CD4-positive, alpha-beta T cell treated with Interleukin-17A for 1 hour (primary cell): ENCODE measurements around the gene SRCIN1.

Experiments used
- DNase-seq: peaks from one replicate; pipeline ENCODE4 v3.0.0-alpha.2; 2020

SRCIN1 gene

DNA sequence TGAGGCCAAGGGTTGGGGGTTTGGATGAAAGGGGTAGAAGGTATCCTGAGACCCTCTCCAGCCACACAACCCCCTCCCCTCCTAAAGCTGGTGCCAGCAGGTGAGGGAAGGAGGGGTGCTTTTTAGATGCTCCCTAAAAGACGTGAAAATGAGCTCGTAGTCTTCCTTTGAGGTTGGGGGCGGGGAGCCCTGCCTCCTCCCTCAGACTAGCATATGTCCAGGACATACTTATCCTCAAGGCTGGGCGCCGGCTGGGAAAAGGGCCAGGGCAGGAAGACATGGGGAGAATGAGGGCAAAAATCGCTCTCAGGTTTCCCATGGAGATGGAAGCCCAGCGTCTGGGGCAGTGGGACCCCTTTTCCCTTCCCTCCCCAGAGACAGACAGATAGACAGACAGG, 26.7 kb downstream of the SRCIN1 start:
- DNase-seq: no peak

DNA sequence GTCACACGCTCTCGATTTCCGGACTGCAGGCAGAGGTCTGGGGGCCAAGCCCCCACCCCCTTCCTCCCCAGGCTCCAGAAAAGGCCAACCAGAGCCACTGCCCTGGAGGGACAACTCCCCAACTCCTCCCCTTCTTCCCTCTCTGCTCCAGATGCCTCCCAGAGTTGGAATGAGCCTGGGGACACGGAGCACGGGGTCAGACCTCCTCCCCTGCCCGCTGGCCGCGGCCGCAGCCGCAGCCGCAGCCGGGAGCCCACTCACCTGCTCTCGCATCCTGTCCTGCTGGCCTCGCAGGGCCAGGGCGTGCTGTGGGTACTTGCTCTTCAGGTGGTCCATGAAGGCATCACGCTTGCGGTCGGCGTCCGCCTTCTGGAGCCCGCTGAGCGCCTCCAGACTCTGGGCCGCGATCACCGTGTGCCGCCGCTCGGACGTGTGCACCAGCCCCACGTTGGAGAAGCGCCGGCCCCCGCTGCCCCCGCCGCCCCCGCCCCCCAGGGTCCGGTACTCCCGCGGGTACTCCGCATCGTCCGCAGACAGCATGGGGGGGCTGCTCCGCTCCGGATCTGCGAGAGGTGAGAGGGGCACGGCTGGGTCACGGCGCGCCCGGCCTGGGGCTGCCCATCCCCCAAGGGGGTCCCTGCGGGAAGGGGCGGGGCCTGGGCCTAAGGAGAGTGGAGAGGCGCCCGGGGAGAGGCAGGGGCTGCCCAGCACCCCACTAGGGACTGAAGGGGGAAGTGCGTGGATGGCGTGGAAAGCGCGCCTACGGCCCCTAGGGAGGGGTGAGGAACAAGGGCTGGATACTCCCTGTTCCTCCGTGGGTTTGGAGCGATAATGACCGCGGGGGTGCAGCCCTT, 27.3 kb downstream of the SRCIN1 start:
- no peak for DNase-seq

DNA sequence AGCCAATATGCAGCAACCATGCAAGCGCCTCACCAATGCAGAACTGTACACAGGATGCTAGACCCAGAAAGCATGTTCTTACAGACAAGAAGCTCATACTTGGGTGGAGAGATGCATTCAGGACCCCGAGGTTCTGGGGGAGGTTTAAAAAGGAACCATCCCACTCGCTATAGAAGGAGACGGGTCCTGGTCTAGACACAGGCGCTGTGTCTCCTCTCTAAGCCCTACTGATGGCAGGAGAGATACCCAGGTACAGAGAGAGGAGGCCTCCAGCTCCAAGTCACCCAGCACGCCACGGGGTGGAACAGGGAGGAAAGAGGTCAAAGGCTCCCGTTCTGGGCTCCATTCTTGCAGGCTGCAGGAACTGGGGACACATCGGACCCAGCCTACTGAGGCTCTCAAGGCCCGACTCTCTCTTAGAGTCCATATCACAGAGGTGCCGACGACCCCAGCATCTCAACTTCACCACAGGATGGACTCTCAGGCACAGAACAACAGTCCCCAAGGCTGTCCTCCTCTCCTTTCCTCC, 28.0 kb downstream of the SRCIN1 start:
- no peak for DNase-seq

DNA sequence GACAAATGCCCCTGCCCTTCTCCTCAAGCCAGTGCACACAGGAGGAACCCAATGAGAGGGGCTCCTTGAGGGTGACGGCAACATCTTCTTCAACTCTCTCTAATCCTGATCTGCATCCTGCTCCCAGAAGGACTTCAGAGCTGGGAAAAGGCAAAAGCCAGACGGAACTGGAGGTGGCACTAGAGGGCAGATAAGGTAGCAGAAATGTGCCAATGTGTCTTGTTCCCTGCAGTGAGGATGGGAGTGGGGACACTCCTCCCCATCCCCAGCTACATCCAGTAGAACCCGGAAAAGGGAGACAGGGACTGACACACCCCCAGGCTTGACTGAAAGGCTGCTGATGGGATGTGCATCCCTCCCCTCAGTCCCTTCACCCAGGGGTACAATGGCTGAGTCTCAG, 28.5 kb downstream of the SRCIN1 start:
- DNase-seq: no peak

DNA sequence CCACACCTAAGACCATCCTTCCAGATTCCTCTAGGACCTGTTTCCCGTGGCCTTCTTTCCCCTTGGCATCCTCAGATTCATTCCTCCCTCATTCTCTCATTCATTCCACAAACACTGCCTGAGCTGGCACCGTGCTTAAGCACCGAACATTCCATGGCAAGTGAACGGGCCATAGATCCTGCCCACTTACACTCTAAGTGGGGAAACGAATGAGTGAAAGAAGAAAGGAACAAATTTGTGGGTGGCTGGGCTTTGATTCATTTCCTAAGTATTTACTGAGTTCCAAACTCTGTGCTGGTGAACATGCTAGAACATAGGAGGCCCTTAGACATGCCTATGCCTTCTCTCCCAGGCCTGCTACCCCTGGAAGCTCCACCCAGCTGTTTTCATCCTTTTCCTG, 30.0 kb downstream of the SRCIN1 start:
- no peak for DNase-seq

DNA sequence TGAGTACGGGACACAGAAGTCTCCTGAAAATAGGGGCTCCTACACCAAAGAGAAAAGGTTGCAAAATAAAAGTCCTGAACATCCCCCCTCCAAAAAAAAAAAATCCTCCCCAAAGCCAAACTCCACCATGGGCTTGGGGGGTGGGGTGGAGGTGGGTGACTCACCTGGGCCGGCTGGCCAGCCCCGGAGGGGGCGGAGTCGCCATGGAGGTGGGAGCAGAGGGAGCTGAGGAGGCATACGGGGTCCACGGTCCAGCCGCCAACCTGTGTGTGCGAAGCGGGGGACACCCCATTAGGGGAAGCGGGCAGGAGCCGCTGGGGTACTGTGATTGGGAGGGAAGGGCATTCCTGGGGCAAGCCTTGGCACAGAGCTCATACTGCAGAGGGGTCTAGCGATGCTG, 31.0 kb downstream of the SRCIN1 start:
- DNase-seq: no peak

DNA sequence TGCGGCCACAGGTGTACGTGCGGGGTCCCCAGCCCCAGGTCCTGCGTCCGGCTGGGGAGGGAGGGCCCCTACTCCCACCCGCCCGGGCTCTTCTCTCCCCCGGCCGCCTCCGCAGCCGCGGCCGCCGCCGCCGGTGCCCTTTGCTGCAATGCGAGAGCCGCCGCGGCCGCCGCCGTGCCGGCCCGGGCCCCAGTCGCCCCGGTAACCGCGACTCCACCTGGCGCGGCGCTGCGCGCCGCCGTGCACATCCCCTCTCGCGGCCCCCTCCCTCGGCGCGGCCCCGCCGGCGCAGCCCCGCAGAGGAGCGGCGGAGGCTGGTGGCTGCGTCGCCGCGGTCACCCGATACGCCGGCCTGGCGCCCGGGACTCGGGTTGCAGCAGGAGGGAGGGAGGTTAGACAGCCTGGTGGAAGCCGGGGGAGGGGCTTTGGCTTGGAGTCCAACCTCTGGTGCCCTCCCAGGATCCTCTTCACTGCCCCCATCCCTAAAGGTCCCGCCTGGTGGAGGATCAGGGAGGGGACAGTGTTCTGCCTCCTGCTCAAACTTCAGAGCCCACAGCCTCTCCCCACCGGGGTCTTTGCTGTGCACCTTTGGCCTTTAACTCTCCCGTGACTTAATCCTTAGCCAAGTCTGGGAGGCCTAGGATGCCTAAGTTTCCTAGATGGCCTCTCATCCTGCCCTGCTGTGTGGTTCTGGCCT, 32.9 kb downstream of the SRCIN1 start:
- peak; percentile 18 for DNase-seq

DNA sequence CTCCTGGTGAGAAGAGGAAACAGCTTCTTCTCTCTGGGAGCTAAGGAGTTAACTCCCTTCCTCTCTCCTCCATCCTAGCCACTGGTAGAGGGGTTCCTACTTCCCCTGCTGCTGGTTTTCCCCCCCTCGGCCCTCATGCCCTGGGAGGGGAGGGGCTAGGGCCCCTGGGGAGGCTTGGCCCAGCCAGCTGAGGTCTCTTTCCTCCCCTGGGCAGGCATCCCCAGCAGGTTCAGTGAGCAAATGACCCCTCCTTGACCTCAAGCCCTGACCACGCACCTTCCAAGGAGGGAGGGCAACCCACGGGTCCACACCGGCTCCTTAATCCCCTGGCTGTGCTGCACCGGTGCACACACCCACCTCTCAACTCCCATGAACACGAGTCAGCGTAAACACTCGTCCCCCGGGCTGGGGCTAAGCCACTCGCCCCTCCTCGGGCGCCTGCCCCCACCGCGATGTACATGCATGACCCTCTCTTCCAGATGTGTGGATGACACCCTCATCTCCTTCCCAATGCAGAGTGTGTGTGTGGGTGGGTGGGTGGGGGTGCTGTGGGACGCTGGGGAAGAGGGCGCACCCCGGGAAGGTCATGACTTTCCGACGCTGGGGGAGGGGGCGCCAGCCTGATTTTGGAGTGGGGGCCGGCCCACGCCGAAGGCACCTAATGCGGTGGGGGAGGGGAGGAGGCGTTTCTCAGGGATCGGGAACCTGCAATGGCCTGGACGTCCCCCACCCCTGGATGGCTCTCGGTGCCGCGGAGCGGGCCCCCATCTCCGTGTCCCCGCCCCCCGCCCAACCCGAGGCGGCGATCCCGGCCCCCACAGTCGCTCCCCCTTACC, 33.7 kb downstream of the SRCIN1 start:
- no peak for DNase-seq

DNA sequence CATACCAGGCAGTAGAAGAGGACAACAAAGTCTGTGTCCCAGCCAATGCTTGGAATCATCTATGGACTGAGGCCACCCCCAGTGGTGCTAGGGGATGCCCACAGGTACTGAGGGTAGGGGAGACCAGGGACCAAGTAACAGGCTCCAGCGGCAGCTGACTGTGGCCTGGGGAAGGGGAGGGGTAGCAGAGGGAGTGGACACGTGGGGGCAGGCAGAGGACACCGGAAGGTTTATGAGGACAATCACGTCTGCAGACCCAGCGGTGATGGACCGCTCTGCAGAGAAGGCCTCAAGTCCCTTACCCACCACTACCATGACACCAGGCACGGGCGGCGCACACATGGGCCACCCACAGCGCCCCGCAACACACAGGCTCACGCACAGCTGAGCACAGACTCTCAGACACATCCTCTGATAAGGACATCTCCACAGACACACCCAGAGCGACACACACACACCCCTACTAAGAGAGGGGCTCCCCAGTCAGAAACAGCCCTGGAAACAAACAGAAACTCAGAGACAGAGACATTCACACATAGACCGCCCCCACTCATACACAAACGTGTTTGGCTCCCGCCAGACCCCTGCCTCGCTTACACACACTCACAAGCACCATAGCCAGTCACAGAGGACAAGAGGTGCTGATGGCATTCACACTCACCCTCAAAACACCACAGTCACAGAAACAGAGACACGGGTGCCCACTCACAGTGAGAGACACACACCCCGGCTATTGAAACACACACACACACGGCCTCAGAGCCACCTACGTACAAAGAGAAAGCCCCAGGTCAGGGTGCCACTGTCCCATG, 35.8 kb downstream of the SRCIN1 start:
- DNase-seq: no peak

DNA sequence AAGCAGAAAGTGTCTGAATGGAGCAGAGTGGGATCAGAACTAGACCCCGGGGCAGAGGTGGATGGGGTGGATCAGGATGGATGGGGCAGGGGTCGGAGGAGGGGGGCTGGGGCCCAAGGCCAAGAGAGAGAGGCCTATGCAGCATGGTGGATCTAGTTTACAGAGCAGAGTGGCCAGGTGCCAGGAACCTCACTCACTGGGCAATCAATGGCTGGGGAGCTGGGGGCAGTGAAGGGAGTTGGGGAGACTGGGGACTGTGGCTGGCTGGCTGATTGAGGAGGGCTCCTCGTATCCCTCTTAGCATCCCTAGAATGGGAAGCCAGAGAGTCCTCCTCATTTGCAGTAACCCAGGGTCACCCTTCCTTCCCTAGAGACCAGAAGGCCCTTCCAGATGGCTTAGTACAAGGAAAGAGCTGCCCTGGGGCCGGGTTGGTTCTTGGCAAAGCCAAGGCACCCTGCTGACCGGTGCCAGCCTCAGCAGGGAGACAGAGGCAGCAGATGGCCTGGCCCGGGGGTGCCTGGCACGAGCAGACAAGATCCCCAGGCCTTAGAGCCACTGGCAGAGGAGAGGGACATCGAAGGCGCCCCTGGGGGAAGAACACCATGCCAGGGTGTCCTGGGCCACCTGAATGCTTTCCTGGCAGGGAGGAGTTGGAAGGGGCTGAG, 36.8 kb downstream of the SRCIN1 start:
- no peak for DNase-seq

DNA sequence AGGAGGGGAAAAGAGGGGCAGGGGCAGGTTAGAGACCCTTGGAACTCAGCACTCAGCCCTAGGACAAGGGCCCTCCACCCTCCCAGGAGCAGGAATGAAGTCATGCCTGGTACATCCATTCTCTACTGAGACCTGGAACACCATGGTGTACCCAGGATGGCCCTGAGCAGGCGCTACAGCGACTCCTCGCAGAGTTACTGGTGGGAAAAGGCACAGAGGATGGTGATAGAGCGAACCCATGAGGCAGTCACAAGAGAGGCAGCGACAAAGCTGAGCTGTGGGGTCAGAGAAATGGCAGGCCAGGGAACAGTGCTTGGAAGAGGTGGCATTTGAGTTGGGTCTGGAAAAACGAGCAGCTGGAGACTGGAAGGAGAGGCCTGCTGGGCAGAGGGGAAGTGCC, 37.5 kb downstream of the SRCIN1 start:
- DNase-seq: no peak

DNA sequence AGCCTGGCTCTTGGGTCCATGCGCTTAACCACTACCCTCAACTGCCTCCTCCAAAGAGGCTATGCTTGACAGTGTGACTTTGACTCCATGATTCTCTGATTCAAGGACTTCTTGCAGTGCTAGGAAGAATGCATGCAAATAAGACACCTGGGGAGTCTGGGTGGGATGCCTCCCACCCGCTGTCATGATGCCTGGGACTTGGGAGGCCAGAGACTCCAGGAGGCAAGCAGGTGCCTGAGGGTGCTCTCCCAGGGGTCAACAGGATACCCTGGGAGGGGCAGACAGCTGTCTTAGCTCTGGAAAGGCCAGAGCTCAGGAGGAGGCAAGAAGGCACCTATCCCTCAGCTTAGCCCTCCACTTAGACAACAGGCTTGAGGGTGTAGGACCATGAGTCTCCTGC, 38.4 kb downstream of the SRCIN1 start:
- no peak for DNase-seq

DNA sequence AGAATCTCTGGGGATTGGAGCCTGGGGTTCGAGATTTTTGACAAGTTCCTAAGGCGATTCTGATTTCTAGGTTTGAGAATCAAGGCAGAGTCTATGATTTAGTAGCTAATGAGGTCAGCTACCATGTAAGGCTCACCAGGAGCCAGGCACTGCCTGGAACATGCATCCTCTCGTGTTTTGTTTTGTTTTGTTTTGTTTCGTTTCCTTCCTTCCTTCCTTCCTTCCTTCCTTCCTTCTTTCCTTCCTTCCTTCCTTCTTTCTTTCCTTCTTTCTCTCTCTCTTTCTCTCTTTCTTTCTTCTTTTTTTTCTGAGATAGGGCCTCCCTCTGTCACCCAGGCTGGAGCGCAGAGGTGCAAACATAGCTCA, 39.1 kb downstream of the SRCIN1 start:
- DNase-seq: no peak

DNA sequence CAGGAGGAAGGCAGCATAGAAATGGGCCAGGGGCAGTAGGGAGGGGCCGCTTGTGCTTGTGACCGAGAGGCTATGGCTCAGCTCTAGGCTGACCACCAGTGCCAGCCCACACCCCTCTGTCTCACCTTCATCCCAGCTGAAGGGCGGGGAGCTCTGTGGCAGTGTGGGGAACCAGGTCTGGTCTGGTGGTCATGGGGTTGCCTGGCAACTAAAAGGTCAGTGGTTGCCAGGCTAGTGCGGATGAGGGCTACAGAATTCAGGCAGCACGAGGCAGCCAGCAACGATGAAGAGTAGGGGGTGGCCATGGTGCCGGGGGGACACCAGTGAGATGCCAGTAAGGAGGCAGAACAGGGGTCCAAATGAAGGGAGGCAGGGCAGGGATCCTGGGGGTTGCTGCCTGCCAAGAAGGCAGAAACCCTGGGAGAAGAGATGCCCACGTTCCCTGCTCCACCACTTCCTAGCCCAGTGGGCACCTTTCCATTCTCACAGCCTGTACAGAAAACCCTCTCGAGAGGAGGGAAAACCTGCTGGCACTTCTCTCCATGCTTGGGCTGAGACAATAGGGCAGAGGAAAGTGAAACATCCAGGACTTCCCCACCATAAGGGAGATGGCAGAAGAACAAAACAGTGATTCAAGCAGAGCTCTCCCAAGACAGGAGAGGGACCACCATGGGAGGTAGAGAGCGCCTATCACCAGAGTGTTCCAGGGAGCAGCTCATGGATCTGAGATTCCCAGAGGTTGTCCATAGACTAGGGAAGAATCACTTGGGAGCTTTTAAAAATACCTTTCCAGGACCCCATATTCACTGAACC, 39.7 kb downstream of the SRCIN1 start:
- DNase-seq: no peak

DNA sequence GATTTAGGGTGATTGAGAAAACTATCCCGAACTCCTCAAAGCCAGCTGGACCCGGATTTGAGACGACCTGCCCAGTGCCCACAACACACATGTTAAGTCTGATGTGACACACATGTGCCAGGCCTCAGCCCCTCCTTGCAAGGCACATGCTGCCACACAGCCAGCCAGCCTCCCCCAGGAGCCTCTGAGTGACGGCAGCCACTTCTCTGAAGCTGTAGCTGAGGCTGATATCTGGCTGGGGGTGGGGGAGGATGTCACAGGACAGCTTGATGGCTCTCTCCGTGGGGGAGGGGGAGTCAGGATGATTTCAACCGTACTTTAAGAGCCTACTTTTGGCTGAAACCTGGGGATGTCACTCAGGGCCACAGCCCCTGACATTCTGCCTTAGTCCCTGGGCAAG, 40.9 kb downstream of the SRCIN1 start:
- no peak for DNase-seq

DNA sequence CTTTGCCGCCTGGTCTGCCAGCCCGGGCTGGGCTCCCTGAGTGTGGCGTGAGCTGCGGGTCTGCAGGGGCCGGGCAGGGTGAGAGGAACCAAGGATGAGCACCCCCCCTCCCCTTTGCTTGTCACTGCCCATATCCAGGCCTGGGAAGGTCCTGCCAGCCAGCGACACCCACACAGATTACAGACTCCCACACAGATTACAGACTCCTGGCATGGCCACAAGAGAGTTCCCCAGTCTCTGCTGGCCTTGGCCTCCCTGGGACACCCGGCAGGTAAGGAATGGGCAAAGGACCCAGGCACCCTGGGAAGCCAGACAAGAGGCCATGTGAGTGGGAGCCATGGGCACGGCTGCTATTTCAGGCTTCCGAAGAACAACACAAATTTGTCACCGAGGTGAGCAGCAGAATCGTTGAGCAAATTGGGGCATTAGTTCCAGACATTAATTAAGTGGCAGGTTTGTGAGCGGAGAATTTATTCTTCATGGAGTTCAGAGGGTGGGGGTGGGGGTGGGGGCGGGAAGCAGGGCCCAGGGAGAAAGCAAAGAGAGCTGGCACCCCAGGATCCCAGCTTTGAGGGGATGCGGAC, 41.4 kb downstream of the SRCIN1 start:
- DNase-seq: no peak

DNA sequence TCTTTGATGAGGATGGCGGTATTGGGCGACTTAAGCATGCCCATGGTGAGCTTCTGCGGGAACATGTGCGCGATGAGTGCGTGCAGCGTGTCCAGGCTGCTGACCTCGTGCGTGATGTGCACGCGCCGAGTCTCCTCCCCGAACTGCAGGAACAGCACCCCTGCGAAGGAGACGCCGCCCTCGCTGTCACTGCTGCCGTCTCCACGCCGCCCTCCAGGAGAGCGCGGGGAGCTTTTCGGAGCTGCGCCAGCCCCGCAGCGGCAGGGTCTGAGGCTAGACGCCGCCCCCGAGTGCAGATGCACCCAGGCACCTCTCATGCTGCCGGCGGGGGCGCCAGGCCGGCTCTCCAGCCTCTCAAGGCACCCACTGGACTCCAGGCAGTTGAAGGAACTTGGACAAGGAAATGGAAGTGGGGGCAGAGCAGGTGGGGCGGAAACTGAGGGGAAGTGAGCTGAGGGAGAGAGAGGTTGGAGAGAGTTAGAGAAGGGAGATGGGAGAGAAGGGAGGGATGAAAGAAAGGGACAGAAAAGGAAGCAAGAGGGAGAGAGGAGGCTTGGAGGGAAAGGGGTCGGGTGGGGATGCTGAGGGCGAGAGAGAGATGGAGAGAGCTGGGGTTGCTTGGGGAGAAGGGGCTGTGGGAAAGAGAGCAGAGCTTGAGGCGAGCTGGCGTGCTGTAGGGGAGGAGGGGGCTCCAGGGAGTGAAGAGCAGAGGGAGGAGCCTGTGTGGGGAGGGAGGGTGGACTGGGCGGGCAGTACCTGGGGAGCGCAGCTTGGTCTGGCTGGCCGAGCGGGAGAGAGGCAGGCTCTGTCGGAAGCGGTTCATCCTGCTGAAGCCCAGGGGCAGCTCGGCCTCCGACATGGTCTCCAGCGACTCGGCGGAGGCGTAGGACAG, 42.1 kb downstream of the SRCIN1 start:
- no peak for DNase-seq

DNA sequence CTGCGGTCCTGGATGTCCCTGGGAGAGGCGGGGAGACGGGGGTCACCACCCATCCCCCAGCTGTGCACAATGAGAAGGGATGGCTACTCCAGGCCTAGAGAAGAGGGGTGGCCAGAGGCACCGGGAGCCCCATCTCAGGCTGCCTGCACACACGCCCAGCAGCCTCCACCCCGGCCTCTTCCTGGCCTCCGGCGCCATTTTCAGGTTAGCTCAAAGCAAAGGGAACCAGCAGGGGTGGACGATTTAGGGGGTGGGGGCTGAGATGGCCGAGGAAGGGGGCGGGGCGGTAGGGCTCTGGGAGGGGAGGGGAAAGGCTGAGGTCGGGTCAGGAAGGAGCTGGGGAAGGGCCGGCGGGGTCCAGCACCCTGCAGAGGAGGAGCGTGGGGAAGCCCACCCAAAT, 42.8 kb downstream of the SRCIN1 start:
- DNase-seq: no peak

DNA sequence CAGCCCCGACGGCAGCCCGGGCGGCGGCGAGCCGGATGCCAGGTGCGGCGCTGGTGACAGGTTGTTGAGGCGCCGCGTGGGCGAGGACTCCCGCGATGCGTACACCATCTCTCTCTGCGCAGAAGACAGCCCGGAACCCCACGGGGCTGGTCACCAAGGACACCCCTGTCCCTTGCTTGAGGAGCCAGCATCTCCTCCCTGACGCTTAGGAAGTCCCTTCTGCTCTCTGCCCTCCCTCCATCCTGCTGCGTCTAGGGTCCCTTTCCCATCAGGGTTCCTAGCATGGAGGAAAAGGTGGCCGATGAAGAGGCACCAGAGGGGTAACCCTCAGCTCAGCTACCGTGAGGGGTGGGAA, 43.6 kb downstream of the SRCIN1 start:
- DNase-seq: no peak
